IPS-NIHi7 (cell line): Measurements from ENCODE around the gene TMOD1.

ENCODE experiments used
- DNase-seq: peaks from one replicate; pipeline ENCODE4 v3.0.0; 2012; ENCODE audit warnings: mixed read lengths; ENCODE audit errors: extremely low spot score

TMOD1 gene

DNA sequence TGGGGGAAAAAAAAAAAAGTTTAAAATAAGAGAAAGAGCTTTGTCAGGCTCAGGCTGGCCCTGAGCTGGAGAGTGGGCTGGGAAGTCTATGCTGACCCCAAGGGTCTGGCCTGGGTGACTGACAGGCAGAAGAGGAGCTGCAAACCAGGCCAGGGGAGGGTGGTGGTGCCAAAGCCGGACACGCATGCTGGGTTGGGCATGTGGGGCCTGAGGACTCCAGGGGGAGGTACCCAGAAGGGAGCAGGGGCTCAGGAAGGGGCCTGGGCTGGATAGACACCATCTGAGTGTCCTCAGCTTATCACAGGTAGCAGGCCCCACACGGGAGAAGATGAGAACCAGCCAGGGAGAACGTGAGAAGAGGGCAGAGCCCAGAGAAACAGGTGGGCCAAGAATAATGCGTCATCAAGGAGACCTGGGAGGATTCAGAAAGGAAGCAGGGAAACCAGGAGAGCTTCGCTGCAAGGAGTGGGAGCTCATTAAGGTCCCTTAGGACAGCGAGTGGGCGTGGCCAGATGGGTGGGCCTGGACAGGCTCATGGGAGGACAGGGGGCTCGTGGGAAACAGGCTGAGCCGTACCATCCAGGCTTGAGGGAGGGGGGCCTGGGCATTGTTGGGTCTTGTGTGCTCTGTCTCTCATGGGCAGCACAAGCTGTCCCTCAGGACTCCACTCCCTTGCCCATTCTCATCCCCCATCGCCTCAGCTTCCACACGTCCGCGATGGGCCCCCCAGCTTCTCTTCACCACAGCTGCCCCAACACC is 16.0 kb downstream of the TMOD1 start:
- DNase-seq, result no peak

DNA sequence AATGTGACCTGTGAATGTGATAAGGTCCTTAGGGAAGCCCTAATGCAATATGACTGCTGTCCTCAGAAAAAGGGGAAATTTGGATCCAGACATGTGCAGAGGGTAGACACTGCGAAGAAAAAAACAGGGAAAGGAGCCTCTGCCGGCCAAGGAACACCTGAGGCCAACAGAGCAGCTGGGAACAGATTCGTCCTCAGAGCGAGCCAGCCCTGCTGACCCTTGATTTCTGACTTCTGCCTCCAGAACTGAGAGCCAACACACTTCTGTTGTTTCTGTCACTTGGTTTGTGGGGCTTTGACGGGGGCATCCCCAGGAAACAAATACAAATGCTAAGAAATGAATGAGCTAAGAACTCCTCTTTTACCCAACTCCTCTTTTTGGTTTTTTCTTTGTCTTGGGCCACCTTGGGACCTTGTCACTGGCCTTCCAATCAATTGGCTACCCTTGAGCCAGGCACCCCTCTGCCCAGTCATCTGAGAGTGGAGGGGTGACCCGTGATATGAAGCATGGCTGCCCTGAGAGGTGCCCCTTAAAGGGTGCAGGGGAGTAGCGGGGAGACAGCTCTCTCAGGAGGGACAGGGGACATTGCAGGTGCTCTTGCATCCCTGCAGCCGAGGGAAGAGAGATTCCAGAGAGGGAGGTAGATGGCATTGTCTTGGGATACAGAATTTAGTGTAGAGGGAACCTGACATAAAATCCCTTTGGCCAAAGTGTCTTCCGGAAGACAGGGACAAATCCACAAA is 16.9 kb downstream of the TMOD1 start:
- no peak for DNase-seq

DNA sequence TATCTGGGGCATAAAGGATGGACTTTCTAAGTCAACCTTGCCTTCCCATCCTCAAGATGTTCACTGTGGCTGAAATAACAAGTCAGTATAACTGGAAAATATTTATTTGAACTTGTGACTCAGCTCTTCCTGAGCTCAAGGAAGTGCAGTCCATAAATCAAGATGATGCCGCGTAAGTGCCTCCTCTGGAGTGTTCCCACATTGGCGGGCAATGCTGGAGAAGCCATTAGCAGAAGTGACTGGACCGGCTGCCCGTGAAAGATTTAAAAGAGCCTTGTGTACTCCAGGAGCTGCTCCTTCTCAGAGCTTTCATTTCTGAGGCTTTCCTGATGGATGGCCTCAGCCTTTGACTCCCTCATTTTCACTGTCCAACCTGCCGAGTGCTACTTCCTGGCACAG is 17.4 kb downstream of the TMOD1 start:
- no peak for DNase-seq

DNA sequence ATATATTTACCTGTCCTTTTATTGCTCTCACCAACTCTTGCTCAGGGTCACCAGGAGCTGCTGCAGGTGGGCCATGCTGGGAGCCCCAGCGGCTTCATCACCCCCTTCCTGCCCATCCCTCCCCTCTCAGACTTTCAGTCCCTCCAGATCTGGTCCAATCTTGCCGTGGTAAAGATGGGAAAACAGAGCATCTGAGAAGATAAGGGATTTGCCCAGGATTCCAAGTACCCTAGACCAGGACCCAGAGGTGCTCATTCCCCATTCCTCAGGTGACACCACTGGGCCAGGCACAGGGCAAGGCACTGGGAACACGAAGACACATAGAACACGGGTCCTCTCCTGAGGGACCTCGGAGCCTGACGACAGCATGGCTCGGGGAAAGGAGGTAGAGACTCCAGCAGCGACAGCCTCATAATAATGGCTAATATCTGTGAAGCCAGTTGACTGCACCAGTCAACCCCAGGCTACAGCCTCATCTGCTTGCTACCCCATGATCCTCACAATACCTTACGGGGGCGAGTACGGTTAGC is 18.0 kb downstream of the TMOD1 start:
- DNase-seq, result no peak

DNA sequence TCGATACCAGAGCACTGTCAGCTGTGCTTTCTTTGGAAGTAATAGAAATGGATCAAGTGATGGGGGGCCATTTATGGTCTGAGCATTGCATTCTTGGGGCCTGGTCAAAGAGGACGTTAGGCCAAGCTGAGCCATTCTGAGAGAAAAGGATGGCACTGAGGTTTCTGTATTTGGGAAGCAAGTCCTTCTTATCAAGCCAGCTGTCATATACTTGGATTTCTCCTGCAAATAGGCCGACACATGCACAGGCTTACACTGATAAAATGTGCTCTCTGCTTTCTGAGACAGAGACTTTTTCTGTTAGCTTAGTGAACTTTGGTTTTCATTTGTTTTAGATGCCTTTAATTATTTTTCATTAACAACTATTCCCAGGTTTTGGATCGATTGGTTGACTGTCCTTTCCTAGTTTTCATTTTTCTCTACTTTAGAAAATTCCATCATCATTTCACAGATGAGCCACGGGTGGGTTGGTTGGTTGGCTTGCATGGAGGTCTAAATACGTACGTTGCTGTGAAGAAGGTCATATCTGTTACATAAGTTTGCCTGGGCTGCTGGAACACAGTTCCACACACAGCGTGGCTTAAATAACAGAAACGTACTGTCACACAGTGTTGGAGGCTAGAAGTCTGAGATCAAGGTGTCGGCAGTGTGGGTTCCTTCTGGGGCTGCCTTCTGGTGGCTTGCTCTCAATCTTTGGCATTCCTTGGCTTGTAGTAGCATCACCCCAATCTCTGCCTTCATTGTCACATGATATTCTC is 20.3 kb downstream of the TMOD1 start:
- no peak for DNase-seq

DNA sequence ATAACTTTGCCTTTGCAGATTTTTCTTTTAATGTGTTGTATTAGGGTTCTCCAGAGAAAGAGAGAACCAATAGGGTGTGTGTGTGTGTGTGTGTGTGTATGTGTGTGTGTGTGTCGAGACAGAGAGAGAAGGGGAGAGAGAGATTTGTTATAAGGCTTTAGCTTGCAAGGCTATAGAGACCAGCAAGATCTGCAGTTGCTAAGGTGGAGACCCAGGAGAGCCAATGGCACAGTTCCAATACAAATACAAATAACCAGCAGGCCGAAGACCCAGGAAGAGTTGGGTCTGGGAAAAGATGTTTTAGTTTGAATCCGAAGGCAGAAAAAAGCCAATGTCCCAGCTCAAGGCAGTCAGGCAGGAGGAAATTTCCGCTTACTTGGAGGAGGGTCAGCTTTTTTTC is 23.0 kb downstream of the TMOD1 start:
- no peak for DNase-seq

DNA sequence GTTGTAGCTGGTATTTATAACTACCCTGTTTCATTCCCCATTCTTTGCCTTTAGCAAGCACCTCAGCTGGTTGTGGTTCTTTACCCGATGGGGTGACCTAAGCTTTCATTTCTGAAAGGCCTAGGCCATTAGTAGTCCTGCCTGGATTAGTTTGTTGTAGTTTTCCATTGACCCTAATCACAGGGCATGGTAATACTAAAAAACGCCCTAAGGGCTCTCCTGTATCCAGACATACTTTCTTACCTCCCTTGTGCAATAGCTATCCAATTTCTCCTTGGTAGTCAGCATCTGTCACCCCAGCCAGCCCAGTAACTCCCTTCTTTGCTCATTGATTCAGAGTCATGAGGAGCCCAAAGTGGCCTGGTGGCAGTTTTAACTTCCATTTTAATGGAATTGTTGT is 24.0 kb downstream of the TMOD1 start:
- no peak for DNase-seq

DNA sequence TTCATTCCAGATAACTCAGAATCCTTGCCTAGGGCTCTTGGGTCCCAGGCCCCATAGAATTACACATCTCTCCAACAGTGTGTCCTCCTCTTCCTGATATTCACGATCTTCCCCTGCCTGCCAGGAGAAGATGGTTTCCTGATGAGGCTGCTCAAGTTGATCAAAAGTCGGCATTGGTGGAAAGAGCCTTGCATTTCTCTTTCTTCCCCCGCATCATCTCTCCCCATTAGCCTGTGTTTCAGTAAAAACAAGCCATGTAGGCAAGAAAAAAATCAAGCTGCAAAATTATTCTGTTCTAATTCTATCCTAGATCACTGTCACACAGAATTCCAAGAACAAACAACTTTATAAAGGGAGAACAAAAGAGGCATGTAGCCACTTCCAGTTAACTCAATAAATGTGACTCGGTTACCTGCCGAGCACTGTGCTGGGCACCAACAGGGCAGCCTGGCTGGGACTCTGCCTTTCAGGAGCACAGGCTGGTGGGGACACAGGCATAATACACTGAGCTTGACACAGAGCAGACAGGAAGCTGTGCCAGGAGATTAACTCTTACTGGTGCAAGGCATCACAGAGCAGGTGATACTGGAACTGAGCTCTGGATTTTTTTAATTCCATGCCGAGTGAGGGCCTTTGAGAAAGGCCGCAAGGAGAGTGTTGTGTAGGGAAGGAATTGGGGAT is 25.6 kb downstream of the TMOD1 start:
- DNase-seq, result no peak

DNA sequence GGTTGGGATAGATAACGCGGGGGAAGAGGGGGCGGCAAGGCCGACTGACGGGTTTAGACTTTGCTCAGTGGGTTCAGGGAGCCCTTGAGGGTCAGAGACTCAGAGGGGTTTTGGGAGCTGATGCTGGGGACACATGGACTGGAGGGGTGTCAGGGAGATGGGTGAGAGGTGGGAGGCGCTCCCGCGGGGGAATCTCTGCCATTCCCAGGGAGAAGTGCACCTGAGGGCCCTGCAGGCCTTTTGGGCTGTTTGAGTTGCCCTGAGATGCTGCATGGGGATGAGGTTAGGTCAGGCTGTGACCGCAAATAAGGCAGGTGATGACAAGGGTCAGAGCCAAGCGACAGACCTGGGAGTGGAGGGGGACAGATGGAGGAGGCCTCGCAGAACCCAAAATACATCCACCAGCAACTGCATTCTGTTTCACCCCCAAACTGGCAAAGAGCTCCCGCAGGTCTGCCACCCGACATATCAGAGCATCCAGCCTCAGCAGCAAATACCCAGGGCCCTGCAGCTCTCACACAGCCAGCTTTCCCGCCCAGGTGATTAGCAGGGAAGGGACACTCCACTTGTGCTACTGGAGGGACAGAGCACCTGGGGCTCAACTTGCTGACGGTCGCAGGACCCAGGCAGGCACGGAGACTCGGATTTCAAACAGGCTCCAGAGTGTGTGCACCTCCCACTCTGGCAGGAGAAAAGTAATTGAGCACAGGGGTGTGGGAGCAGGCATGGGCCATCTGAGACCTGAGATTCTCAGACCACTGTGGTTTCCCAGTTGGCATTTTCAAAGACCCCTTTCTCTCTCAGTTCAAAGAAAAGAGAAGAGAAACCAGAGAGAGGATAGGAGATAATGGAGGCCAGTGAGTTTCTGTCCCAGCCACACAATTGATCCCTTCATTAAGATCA is 26.4 kb downstream of the TMOD1 start:
- DNase-seq, result peak; percentile 38

DNA sequence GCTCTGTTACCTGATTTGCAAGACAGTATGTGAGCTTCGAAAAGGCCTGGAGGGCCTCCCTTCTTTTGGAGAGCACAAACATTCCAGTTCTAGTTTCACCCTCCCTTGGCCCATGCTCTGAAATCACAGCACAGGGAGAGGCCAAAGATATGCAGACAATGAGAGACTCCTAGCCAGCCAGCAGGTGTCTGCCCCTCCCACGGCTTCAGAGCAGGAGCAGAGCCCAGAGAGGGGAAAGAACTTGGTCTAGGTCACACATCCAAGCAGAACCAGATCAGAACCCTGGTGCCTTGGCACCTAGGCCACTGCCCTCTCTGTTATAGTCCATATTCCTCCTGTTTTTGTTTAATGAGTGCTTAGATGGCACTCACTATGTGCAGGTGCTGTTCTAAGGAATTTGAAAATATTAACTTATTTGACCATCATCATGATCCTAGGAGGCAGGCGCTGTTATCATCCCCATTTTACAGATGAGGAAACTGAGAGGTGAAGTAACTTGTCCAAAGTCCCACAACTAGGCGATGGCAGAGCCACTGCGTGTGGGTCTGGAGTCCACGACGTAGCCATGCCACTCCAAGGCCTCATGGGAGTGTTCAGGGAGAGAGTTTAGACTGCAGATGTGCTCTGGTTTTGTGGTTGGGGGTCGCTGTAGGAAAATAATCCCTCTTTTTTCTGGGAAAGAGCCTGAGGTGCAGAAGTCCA is 27.2 kb downstream of the TMOD1 start:
- DNase-seq, result peak; percentile 83

DNA sequence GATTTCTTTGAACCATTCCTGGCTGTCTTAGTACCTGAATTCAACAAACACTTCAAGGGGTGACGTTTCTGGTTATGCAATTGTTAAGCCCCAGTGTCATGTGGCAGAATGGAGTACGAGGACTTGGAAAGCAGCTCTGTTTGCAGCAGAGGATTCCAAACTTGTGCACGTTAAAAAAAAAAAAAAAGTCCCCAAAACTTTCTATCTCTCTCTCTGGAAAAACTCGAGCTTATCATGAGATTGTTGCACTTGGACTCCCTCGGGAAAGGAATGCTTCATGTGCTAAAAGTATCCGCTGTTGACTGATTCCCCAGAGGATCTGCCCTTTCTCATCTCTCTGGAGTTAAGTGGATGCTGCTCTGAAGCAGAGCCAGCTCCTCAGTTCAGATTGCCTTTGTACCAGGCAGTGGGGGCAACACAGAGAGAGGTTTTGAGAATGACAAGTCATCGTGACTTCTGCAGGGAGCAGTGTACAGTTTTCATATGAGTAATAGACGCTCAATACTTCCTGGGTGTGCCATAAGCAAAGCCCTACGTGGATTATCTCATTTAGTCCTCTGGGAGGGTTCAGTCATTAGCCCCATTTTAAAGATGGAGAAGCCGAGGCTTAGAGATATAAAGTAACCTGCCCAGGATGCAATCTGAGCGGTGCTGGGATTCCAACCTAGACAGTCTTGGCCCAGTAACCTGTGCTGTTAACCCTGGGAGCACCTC is 28.1 kb downstream of the TMOD1 start:
- no peak for DNase-seq

DNA sequence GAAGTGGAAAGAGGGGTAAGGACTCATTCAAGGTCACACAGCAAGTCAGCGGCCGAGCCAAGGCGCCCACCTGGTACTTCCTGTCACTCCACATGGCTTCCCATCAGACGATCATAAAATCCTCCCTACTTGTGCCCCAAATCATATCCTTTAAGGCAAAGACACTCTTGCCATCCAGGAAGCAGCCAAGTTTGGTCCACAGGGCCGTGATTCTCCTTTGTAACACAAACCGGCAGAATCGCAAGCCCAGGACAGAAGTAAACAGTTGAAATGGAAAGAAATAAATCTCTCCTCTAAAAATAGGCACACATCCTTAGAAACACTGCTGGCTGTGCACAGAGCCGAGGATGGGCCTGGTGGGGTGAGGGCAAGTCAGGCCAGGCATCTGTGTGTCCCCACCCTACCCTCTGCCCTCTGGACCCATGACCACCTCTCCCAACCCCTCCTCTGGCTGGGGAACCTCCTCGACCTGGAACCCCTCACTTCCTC is 30.5 kb downstream of the TMOD1 start:
- no peak for DNase-seq

DNA sequence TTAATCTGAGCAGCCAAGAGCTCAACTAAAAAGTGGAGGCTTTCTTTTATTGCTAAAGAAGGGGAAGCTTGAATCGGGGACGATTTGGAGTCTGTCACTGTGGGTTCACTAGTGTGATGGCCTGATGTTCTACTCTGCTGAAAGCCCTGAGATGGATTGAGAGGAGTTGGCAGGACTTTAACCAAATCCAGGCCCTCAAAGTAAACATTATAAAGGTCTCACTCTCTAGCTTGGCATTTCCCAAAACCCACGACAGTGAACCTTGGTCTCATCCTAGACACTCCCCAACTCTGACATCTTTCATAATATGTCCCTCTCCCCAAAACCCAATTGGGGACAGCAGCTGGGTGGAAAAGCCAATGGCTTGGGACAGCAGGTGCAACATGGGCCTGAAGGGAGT is 32.7 kb downstream of the TMOD1 start:
- no peak for DNase-seq

DNA sequence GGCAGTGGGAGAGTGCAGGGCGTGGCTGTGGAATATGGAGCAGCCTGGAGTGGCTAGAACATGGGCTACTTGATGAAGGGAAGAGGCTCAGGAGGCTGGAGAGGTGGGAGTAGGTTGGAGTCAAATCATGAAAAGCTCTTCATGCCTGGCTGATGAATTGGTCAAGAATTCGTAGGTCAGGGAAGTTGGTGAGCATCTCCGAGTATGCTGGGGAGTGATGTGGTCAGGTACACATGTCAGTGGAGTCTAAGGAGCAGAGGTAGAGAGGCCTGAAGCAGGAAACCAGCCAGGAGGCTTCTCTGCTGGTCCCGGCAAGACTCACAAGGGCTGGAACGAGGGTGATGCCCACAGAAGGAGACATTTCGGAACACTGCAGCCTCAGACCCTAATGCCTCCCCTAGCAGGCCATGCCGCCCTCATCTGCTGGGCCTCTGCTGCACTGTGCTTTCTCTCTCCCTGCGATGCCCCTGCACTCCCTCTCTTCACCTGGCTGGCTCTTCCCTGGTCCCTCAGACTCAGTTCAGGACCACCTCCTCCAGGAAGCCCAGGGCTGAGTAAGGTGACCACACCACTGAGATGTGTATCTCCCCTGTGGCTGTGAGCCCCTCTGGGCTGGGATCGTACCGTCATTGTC is 33.6 kb downstream of the TMOD1 start:
- no peak for DNase-seq

DNA sequence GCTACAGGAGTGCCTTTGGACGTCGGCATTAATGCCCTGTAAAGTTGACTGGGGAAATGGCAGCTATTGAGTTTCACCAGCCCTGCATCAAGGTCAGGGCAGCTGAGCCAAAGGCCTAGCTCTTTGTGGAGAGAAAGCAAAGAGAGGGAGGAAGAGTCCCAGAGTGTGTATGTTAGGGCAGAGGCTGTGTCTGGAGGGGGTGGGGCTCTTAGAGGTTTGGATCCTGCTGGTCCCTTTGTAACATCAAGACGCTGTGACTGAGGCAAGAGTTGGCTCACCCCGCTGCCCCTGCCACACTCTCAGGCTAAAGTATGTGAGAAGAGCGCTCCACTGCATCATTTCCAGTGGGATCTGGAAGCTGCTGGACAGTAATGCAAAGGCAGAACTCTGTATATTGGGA is 34.3 kb downstream of the TMOD1 start:
- DNase-seq, result no peak

DNA sequence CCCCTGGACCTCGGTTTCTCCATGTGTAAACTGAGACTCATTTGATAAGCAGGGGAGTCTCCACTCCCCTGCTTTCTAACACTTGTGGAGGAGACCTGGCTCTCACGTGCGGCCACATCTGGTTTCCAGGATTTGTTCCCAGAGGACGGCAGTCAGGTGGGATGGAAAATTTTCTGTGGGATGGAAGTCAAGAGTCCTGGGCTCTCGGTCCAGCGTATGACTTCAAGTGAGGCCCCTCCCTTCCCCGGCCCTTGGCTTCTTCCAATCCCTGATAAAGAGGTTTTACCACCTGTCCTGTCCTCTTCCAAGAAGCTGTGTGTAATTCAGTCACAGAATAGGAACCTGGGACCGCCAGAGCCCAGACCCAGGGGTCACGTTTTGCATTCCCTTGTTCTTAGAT is 35.0 kb downstream of the TMOD1 start:
- DNase-seq, result no peak

DNA sequence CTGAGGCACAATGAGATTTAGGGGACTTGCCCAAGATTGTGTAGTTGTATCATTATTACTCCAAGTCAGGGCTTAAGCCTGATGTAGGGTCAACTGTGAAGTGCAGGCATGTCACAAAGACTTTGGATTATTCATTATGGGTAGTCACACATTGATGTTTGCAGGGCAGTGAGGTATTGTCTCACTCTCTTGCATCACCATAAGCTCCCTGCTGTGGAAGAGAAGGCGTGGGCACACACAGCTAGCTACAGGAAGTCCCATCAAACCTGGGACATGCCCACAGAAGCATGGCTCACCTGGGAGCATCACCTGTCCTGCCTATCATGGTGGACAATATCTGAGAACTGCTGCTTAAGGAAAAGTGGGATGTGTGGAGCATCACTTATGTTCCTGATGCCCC is 42.1 kb downstream of the TMOD1 start:
- no peak for DNase-seq

DNA sequence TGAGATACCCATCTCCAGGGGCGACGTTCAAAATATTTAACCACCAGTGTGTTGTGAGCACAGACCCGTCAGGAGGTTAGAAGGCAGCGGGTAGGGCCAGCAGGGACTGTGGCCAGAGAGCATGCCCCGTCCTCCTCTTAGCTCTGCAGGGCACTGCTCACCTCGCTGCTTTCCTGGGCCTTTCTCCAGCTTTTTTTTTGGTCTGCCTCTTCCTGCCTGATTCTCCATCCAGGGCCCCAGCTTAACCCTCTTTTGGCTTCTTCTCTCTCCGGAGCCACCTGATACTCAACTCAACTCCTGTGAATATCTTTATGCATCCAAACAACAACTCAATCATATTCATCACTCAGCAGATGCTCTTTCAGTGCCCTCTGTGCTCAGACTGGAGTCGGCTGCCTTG is 44.0 kb downstream of the TMOD1 start:
- no peak for DNase-seq
